HUES6 (cell line): ENCODE measurements around the gene SIPA1L3.

ENCODE experiments used
- H3K27ac ChIP-seq: 2 replicates; pipeline ENCODE4 v1.7.0; 2013; ENCODE audit warnings: low read depth, mild to moderate bottlenecking, low read length, inconsistent platforms
- H3K27me3 ChIP-seq: 2 replicates; pipeline ENCODE4 v1.6.1; 2013; ENCODE audit warnings: low read length; ENCODE audit not compliant: control insufficient read depth, insufficient read depth
- H3K36me3 ChIP-seq: 2 replicates; pipeline ENCODE4 v1.6.1; 2013; ENCODE audit warnings: low read length; ENCODE audit not compliant: control insufficient read depth, insufficient read depth
- H3K4me1 ChIP-seq: 2 replicates; pipeline ENCODE4 v1.6.1; 2013; ENCODE audit warnings: low read length; ENCODE audit not compliant: control insufficient read depth, insufficient read depth
- H3K4me3 ChIP-seq: 2 replicates; pipeline ENCODE4 v1.5.1; 2013; ENCODE audit warnings: low read depth, low read length
- H3K9ac ChIP-seq: one replicate; pipeline ENCODE4 v1.6.1; 2013; ENCODE audit warnings: mild to moderate bottlenecking, low read length
- H3K9me3 ChIP-seq: 2 replicates; pipeline ENCODE4 v1.6.1; 2013; ENCODE audit warnings: low read depth, low read length; ENCODE audit not compliant: control insufficient read depth, insufficient read depth

The SIPA1L3 gene

GRCh38 chr19:38033658-38034491, 126.9 kb downstream of the SIPA1L3 start:
- Histone ChIP-seq H3K27me3 (no peaks in the 10 kb centered on the region), H3K4me3 (no peak overlapping the region), H3K9me3 (no peaks in the 10 kb centered on the region), H3K9ac (no peak overlapping the region), H3K36me3 (peaks cover 3% of the 10 kb centered on the region; the same call in 1 of the 2 replicates), H3K27ac (no peak overlapping the region), H3K4me1 (peaks cover 34% of the 10 kb centered on the region)

- Histone ChIP-seq H3K27me3 (no peaks in the 10 kb centered on the region), H3K9me3 (no peaks in the 10 kb centered on the region), H3K9ac (no peak overlapping the region), H3K4me1 (peaks cover 34% of the 10 kb centered on the region), H3K4me3 (no peak overlapping the region), H3K36me3 (peaks cover 3% of the 10 kb centered on the region; the same call in 1 of the 2 replicates), H3K27ac (no peak overlapping the region)
These were observed 127.5 kb downstream of the SIPA1L3 start for GRCh38 chr19:38034492-38034860.

- no peak overlapping the region for H3K4me3 ChIP-seq
- no peaks in the 10 kb centered on the region for H3K9me3 ChIP-seq
- no peak overlapping the region for H3K9ac ChIP-seq
- H3K27ac ChIP-seq = no peak overlapping the region
- peaks cover 34% of the 10 kb centered on the region for H3K4me1 ChIP-seq
- no peaks in the 10 kb centered on the region for H3K27me3 ChIP-seq
- peaks cover 1% of the 10 kb centered on the region; the same call in 1 of the 2 replicates for H3K36me3 ChIP-seq
These were observed 128.8 kb downstream of the SIPA1L3 start for GRCh38 chr19:38035515-38036495.

- Histone ChIP-seq H3K27me3 (no peaks in the 10 kb centered on the region), H3K9me3 (no peaks in the 10 kb centered on the region), H3K4me3 (no peak overlapping the region), H3K9ac (no peak overlapping the region), H3K27ac (no peak overlapping the region), H3K36me3 (no peaks in the 10 kb centered on the region), H3K4me1 (peaks cover 34% of the 10 kb centered on the region)
These were observed 130.0 kb downstream of the SIPA1L3 start for GRCh38 chr19:38036707-38037611.

GRCh38 chr19:38039966-38040365, 133.0 kb downstream of the SIPA1L3 start:
- Histone ChIP-seq H3K9me3 (no peaks in the 10 kb centered on the region), H3K27me3 (no peaks in the 10 kb centered on the region), H3K27ac (no peak overlapping the region), H3K4me1 (peaks cover 37% of the 10 kb centered on the region), H3K4me3 (no peak overlapping the region), H3K9ac (no peak overlapping the region), H3K36me3 (no peaks in the 10 kb centered on the region)

GRCh38 chr19:38042132-38042531, 135.1 kb downstream of the SIPA1L3 start:
- Histone ChIP-seq H3K9ac (no peak overlapping the region), H3K4me1 (peaks cover 36% of the 10 kb centered on the region), H3K9me3 (no peaks in the 10 kb centered on the region), H3K36me3 (no peaks in the 10 kb centered on the region), H3K27ac (no peak overlapping the region), H3K4me3 (no peak overlapping the region), H3K27me3 (no peaks in the 10 kb centered on the region)

GRCh38 chr19:38043649-38044144, 136.7 kb downstream of the SIPA1L3 start:
- H3K4me3 ChIP-seq = no peak overlapping the region
- no peaks in the 10 kb centered on the region for H3K36me3 ChIP-seq
- H3K4me1 ChIP-seq = peaks cover 43% of the 10 kb centered on the region
- no peaks in the 10 kb centered on the region for H3K27me3 ChIP-seq
- no peak overlapping the region for H3K9ac ChIP-seq
- H3K9me3 ChIP-seq = no peaks in the 10 kb centered on the region
- H3K27ac ChIP-seq = no peak overlapping the region

GRCh38 chr19:38044267-38045111, 137.5 kb downstream of the SIPA1L3 start:
- Histone ChIP-seq H3K27me3 (no peaks in the 10 kb centered on the region), H3K4me1 (peaks cover 43% of the 10 kb centered on the region), H3K36me3 (no peaks in the 10 kb centered on the region)

GRCh38 chr19:38045554-38046253, 138.7 kb downstream of the SIPA1L3 start:
- H3K4me1 ChIP-seq = peaks cover 43% of the 10 kb centered on the region

More at GRCh38 chr19:38044267-38045111, 137.5 kb downstream of the SIPA1L3 start:
- H3K27ac ChIP-seq = no peak overlapping the region
- no peak overlapping the region for H3K9ac ChIP-seq
- H3K4me3 ChIP-seq = no peak overlapping the region
- H3K9me3 ChIP-seq = no peaks in the 10 kb centered on the region

More at GRCh38 chr19:38045554-38046253, 138.7 kb downstream of the SIPA1L3 start:
- no peak overlapping the region for H3K9ac ChIP-seq
- no peaks in the 10 kb centered on the region for H3K27me3 ChIP-seq
- H3K9me3 ChIP-seq = no peaks in the 10 kb centered on the region
- H3K36me3 ChIP-seq = no peaks in the 10 kb centered on the region
- no peak overlapping the region for H3K4me3 ChIP-seq
- no peak overlapping the region for H3K27ac ChIP-seq
